Dendritic cell treated with granulocyte-macrophage colony-stimulating factor and Interleukin-4, amounts not matched to agents 40 ng/mL and 50 ng/mL, for 4 days (primary cell): Measurements from ENCODE around the gene ZNF700.
"Not testable (repeated sequence)": the region's sequence is repeated elsewhere in the genome, so short reads cannot be mapped to it uniquely, and the experiment has no call there.

Experiments used
- H3K27ac Mint-ChIP-seq: one replicate; pipeline ENCODE4 v1.8.0; 2022; ENCODE audit warnings: mild to moderate bottlenecking, mixed read lengths
- H3K27me3 Mint-ChIP-seq: one replicate; pipeline ENCODE4 v1.8.0; 2022; ENCODE audit warnings: mild to moderate bottlenecking, mixed read lengths
- H3K36me3 Mint-ChIP-seq: one replicate; pipeline ENCODE4 v1.8.0; 2022; ENCODE audit warnings: low read depth, mixed read lengths
- H3K4me1 Mint-ChIP-seq: one replicate; pipeline ENCODE4 v1.8.0; 2022; ENCODE audit warnings: low read depth, mixed read lengths
- H3K4me3 Mint-ChIP-seq: one replicate; pipeline ENCODE4 v1.8.0; 2022; ENCODE audit warnings: mild to moderate bottlenecking, moderate library complexity, mixed read lengths
- H3K9me3 Mint-ChIP-seq: one replicate; pipeline ENCODE4 v1.8.0; 2022; ENCODE audit warnings: mixed read lengths
- intact Hi-C: fragments of 100-400 bp; cut with micrococcal nuclease; formaldehyde crosslinking; loops from one replicate; pipeline ENCODE4 v1.15.0; 2022

Gene ZNF700

GRCh38 chr19:11914417-11915051 lies 10.4 kb upstream of the ZNF700 start:
- H3K4me1 Mint-ChIP-seq, H3K4me3 Mint-ChIP-seq, intact Hi-C loops, H3K27me3 Mint-ChIP-seq, H3K27ac Mint-ChIP-seq: not testable (repeated sequence)
- Mint-ChIP-seq H3K36me3 (peaks cover 12% of the 10 kb centered on the region), H3K9me3 (peaks cover 51% of the 10 kb centered on the region)

- Mint-ChIP-seq H3K4me3 (no peak overlapping the region), H3K36me3 (peaks cover 20% of the 10 kb centered on the region), H3K27me3 (peaks cover 5% of the 10 kb centered on the region), H3K9me3 (no peaks in the 10 kb centered on the region), H3K4me1 (peaks cover 33% of the 10 kb centered on the region), H3K27ac (no peak overlapping the region)
- intact Hi-C loops: loop anchor here (5.0 kb wide), 2 partner anchors 40 to 130 kb away; partner anchors contain the start of gene ZNF878
Observed at GRCh38 chr19:11921852-11922495, 2.9 kb upstream of the ZNF700 start.

- H3K27me3 Mint-ChIP-seq, intact Hi-C loops, H3K9me3 Mint-ChIP-seq: not testable (repeated sequence)
- Mint-ChIP-seq H3K27ac (peak overlapping the region; percentile 98), H3K4me3 (peak overlapping the region; percentile 84), H3K36me3 (peaks cover 48% of the 10 kb centered on the region), H3K4me1 (peaks cover 47% of the 10 kb centered on the region)
Observed at GRCh38 chr19:11925651-11926187, 812 bp downstream of the ZNF700 start.

- Mint-ChIP-seq H3K9me3 (no peaks in the 10 kb centered on the region), H3K36me3 (peaks cover 57% of the 10 kb centered on the region), H3K27me3 (peaks cover 5% of the 10 kb centered on the region), H3K27ac (no peak overlapping the region), H3K4me1 (peaks cover 55% of the 10 kb centered on the region), H3K4me3 (peak overlapping the region; percentile 84)
- intact Hi-C loops: no loop called here
Observed at GRCh38 chr19:11927227-11927626, 2.3 kb downstream of the ZNF700 start.

GRCh38 chr19:11931051-11931450 lies 6.1 kb downstream of the ZNF700 start:
- Mint-ChIP-seq H3K27me3 (no peaks in the 10 kb centered on the region), H3K36me3 (peaks cover 80% of the 10 kb centered on the region), H3K4me3 (no peak overlapping the region), H3K4me1 (peaks cover 32% of the 10 kb centered on the region), H3K27ac (peak overlapping the region; percentile 37), H3K9me3 (peaks cover 17% of the 10 kb centered on the region)
- intact Hi-C loops: no loop called here

- Mint-ChIP-seq H3K27ac (peak overlapping the region; percentile 37), H3K36me3 (peaks cover 83% of the 10 kb centered on the region), H3K27me3 (no peaks in the 10 kb centered on the region)
Observed at GRCh38 chr19:11931513-11931912, 6.6 kb downstream of the ZNF700 start.

GRCh38 chr19:11935829-11936228 lies 10.9 kb downstream of the ZNF700 start:
- Mint-ChIP-seq H3K36me3 (peaks cover 88% of the 10 kb centered on the region), H3K9me3 (peaks cover 61% of the 10 kb centered on the region)
- intact Hi-C loops, H3K4me3 Mint-ChIP-seq, H3K27me3 Mint-ChIP-seq, H3K27ac Mint-ChIP-seq, H3K4me1 Mint-ChIP-seq: not testable (repeated sequence)

More at GRCh38 chr19:11931513-11931912, 6.6 kb downstream of the ZNF700 start:
- Mint-ChIP-seq H3K4me3 (no peak overlapping the region), H3K9me3 (peaks cover 21% of the 10 kb centered on the region), H3K4me1 (peaks cover 27% of the 10 kb centered on the region)
- intact Hi-C loops: no loop called here

- H3K27me3 Mint-ChIP-seq, H3K4me3 Mint-ChIP-seq, H3K4me1 Mint-ChIP-seq, intact Hi-C loops, H3K27ac Mint-ChIP-seq: not testable (repeated sequence)
- peaks cover 95% of the 10 kb centered on the region for H3K36me3 Mint-ChIP-seq
- H3K9me3 Mint-ChIP-seq: peaks cover 86% of the 10 kb centered on the region
Observed at GRCh38 chr19:11938383-11938782, 13.5 kb downstream of the ZNF700 start.

- intact Hi-C loops, H3K27me3 Mint-ChIP-seq, H3K4me1 Mint-ChIP-seq, H3K27ac Mint-ChIP-seq, H3K4me3 Mint-ChIP-seq: not testable (repeated sequence)
- Mint-ChIP-seq H3K36me3 (peaks cover 96% of the 10 kb centered on the region), H3K9me3 (peaks cover 96% of the 10 kb centered on the region)
Observed at GRCh38 chr19:11941361-11941887, 16.5 kb downstream of the ZNF700 start.

GRCh38 chr19:11942008-11942842 lies 17.3 kb downstream of the ZNF700 start:
- peaks cover 96% of the 10 kb centered on the region for H3K9me3 Mint-ChIP-seq
- H3K4me3 Mint-ChIP-seq: no peak overlapping the region
- intact Hi-C loops: no loop called here
- no peaks in the 10 kb centered on the region for H3K27me3 Mint-ChIP-seq
- no peak overlapping the region for H3K27ac Mint-ChIP-seq
- no peaks in the 10 kb centered on the region for H3K4me1 Mint-ChIP-seq
- peaks cover 96% of the 10 kb centered on the region for H3K36me3 Mint-ChIP-seq

- H3K9me3 Mint-ChIP-seq: peaks cover 96% of the 10 kb centered on the region
Observed at GRCh38 chr19:11942843-11943108, 17.9 kb downstream of the ZNF700 start.

GRCh38 chr19:11944656-11945055 lies 19.7 kb downstream of the ZNF700 start:
- peaks cover 100% of the 10 kb centered on the region for H3K36me3 Mint-ChIP-seq
- intact Hi-C loops: no loop called here
- no peak overlapping the region for H3K4me3 Mint-ChIP-seq
- H3K27ac Mint-ChIP-seq: no peak overlapping the region
- peaks cover 100% of the 10 kb centered on the region for H3K9me3 Mint-ChIP-seq
- no peaks in the 10 kb centered on the region for H3K27me3 Mint-ChIP-seq
- no peaks in the 10 kb centered on the region for H3K4me1 Mint-ChIP-seq

More at GRCh38 chr19:11942843-11943108, 17.9 kb downstream of the ZNF700 start:
- Mint-ChIP-seq H3K27me3 (no peaks in the 10 kb centered on the region), H3K27ac (no peak overlapping the region), H3K4me3 (no peak overlapping the region), H3K4me1 (no peaks in the 10 kb centered on the region), H3K36me3 (peaks cover 96% of the 10 kb centered on the region)
- intact Hi-C loops: no loop called here

GRCh38 chr19:11948646-11949045 lies 23.7 kb downstream of the ZNF700 start:
- no peak overlapping the region for H3K27ac Mint-ChIP-seq

GRCh38 chr19:11949201-11949600 lies 24.3 kb downstream of the ZNF700 start:
- H3K4me3 Mint-ChIP-seq: no peak overlapping the region

More at GRCh38 chr19:11948646-11949045, 23.7 kb downstream of the ZNF700 start:
- intact Hi-C loops: no loop called here
- H3K4me1 Mint-ChIP-seq: no peaks in the 10 kb centered on the region
- H3K27me3 Mint-ChIP-seq: no peaks in the 10 kb centered on the region
- peaks cover 92% of the 10 kb centered on the region for H3K36me3 Mint-ChIP-seq
- no peak overlapping the region for H3K4me3 Mint-ChIP-seq
- peaks cover 94% of the 10 kb centered on the region for H3K9me3 Mint-ChIP-seq

More at GRCh38 chr19:11949201-11949600, 24.3 kb downstream of the ZNF700 start:
- Mint-ChIP-seq H3K36me3 (peaks cover 87% of the 10 kb centered on the region), H3K4me1 (no peaks in the 10 kb centered on the region), H3K27me3 (no peaks in the 10 kb centered on the region), H3K27ac (no peak overlapping the region), H3K9me3 (peaks cover 94% of the 10 kb centered on the region)
- intact Hi-C loops: no loop called here
